GM12878 (cell line): ENCODE measurements around the gene GID8. TPM values are rescaled to one million over a fixed set of nuclear protein-coding genes. Genes with fewer than 3 reads are reported as not detected.
A peak's percentile ranks its signal among the peaks of the same experiment; 100 is the strongest.

Source experiments
- ATAC-seq: fragments of 200-7000 bp; cut with Tn5 transposase; 3 replicates; pipeline ENCODE4 v1.9.1; 2020; ENCODE audit warnings: mild to moderate bottlenecking, moderate library complexity
- BruUV-seq: library from RNA; stranded (reverse); fragments of 400-500 nt; replicated peaks from 2 replicates; lab custom pipeline; 2021; lab: Mats Ljungman, UMichigan
- CTCF ChIA-PET: fragments of 300-600 bp; sonication (Branson Sonifier 250); formaldehyde crosslinking; extraction: SDS; loops from one replicate; lab custom pipeline; 2021; ENCODE audit warnings: inconsistent platforms; lab: Yijun Ruan, JAX
- POLR2A ChIA-PET: fragments of 350-600 bp; formaldehyde crosslinking; extraction: SDS; loops from one replicate; lab custom pipeline; 2021; ENCODE audit warnings: inconsistent platforms; lab: Charles Lee
- RAD21 ChIA-PET: fragments of 300-600 bp; sonication (Branson Sonifier 250); formaldehyde crosslinking; loops from one replicate; lab custom pipeline; 2023; ENCODE audit warnings: antibody characterized with exemption; ENCODE audit not compliant: unreplicated experiment; lab: Charles Lee
- SMC1A ChIA-PET: fragments of 300-600 bp; sonication (Branson Sonifier 250); formaldehyde crosslinking; loops from one replicate; lab custom pipeline; 2023; ENCODE audit not compliant: unreplicated experiment, uncharacterized antibody; lab: Charles Lee
- DNase-seq: peaks from one replicate; pipeline ENCODE4 v3.0.0-alpha.2; 2011; ENCODE audit warnings: low read depth, low spot score
- FAIRE-seq: peaks from 3 replicates; lab custom pipeline; 2011; peaks lifted over from hg19 to GRCh38; lab: Jason Lieb, UNC
- H2AFZ ChIP-seq: 2 replicates; pipeline ENCODE4 v1.6.0; 2011; ENCODE audit warnings: low read depth, low read length, control low read depth; ENCODE audit not compliant: control insufficient read depth
- H3K27ac ChIP-seq: 2 replicates; pipeline ENCODE4 v1.5.1; 2011; ENCODE audit warnings: control low read depth; ENCODE audit not compliant: control insufficient read depth, insufficient read depth
- H3K27me3 ChIP-seq, 2 experiments: replicated peaks in 1 of 2; 2 replicates each; pipeline versions ENCODE4 v1.6.0 to v1.6.1; 2011; ENCODE audit warnings: low read length in 1 of 2; ENCODE audit not compliant: control insufficient read depth in 2 of 2, insufficient read depth in 2 of 2
- H3K36me3 ChIP-seq, 2 experiments: 2 replicates each; pipeline ENCODE4 v1.5.1; 2011; ENCODE audit warnings: low read length in 1 of 2; ENCODE audit not compliant: control insufficient read depth in 2 of 2, insufficient read depth in 2 of 2
- H3K4me1 ChIP-seq: 2 replicates; pipeline ENCODE4 v1.6.1; 2011; ENCODE audit warnings: mild to moderate bottlenecking, low read length, moderate library complexity, mixed read lengths; ENCODE audit not compliant: control insufficient read depth, insufficient read depth
- H3K4me2 ChIP-seq: 2 replicates; pipeline ENCODE4 v1.6.0; 2011; ENCODE audit warnings: control low read depth; ENCODE audit not compliant: control insufficient read depth, insufficient read depth
- H3K4me3 ChIP-seq: fragments of 200-600 bp; sonication (generic); 2 replicates; pipeline ENCODE4 v1.5.1; 2016
- H3K79me2 ChIP-seq: 2 replicates; pipeline ENCODE4 v1.6.0; 2011; ENCODE audit warnings: low read length; ENCODE audit not compliant: control insufficient read depth, insufficient read depth
- H3K9ac ChIP-seq: 2 replicates; pipeline ENCODE4 v1.8.0; 2011; ENCODE audit warnings: low read length, control low read depth, mixed read lengths; ENCODE audit not compliant: control insufficient read depth, insufficient read depth
- H3K9me3 ChIP-seq: replicated peaks from 3 replicates; pipeline ENCODE4 v1.5.1; 2011; ENCODE audit warnings: mild to moderate bottlenecking, low read length; ENCODE audit not compliant: control insufficient read depth, insufficient read depth
- H4K20me1 ChIP-seq: 2 replicates; pipeline ENCODE4 v1.6.0; 2011; ENCODE audit not compliant: control insufficient read depth, insufficient read depth
- BCL11A ChIP-seq: IDR thresholded peaks from 2 replicates; pipeline ENCODE4 v1.6.1; 2011; ENCODE audit warnings: low read depth, low read length
- CBFB ChIP-seq: IDR thresholded peaks from 2 replicates; pipeline ENCODE4 v1.6.1; 2016; ENCODE audit warnings: antibody characterized with exemption, low read depth
- CUX1 ChIP-seq: IDR thresholded peaks from 2 replicates; pipeline ENCODE4 v1.6.1; 2012; ENCODE audit warnings: improper control_type of control experiment, low read depth, low read length; ENCODE audit not compliant: insufficient replicate concordance
- ETV6 ChIP-seq, 2 experiments: fragments of 450-650 bp in 1 of 2; IDR thresholded peaks in 1 of 2; conservative IDR thresholded peaks in 1 of 2; 2 replicates each; pipeline ENCODE4 v1.6.1; 2014; ENCODE audit warnings: antibody characterized with exemption in 1 of 2, borderline replicate concordance in 1 of 2, low read depth in 1 of 2, mild to moderate bottlenecking in 1 of 2, moderate library complexity in 1 of 2
- FOS ChIP-seq: IDR thresholded peaks from 3 replicates; pipeline ENCODE4 v1.6.1; 2011; ENCODE audit warnings: borderline replicate concordance; ENCODE audit not compliant: insufficient read length; ENCODE audit errors: extremely low read depth
- GATAD2B ChIP-seq: fragments of 450-650 bp; conservative IDR thresholded peaks from 2 replicates; pipeline ENCODE4 v1.6.1; 2017; ENCODE audit warnings: low read depth, mild to moderate bottlenecking, moderate library complexity
- IRF5 ChIP-seq: fragments of 450-650 bp; IDR thresholded peaks from 2 replicates; pipeline ENCODE4 v1.6.1; 2017; ENCODE audit warnings: borderline replicate concordance
- MTA2 ChIP-seq: fragments of 450-650 bp; IDR thresholded peaks from 2 replicates; pipeline ENCODE4 v1.6.1; 2016; ENCODE audit warnings: low read depth, mild to moderate bottlenecking, moderate library complexity
- NFIC ChIP-seq: IDR thresholded peaks from 2 replicates; pipeline ENCODE4 v1.6.1; 2012; ENCODE audit warnings: low read depth, mild to moderate bottlenecking, inconsistent platforms, low read length, moderate library complexity
- SMAD1 ChIP-seq: fragments of 450-650 bp; IDR thresholded peaks from 2 replicates; pipeline ENCODE4 v1.6.1; 2018; ENCODE audit warnings: mild to moderate bottlenecking, low read depth; ENCODE audit not compliant: partially characterized antibody
- WGBS: methylation state at CpG from one replicate; pipeline ENCODE4 v1.1.6; 2016; ENCODE audit warnings: low lambda C conversion rate; ENCODE audit not compliant: insufficient replicate concordance, insufficient coverage; ENCODE audit errors: missing lambda C conversion rate; 5-methylcytosine and 5-hydroxymethylcytosine counted together
- in situ Hi-C: fragments of 300-500 bp; cut with MboI; formaldehyde crosslinking; loops from 9 replicates; pipeline ENCODE4 v1.14.3; 2018; ENCODE audit warnings: mixed read lengths
- intact Hi-C: fragments of 100-400 bp; cut with micrococcal nuclease; formaldehyde crosslinking; loops from one replicate; pipeline ENCODE4 v1.14.2; 2022; ENCODE audit not compliant: unreplicated experiment
- polyA plus RNA-seq, 11 experiments: library from polyadenylated mRNA; depleted of rRNA in 4 of 11; unstranded in 6 of 11; stranded (reverse) in 5 of 11; fragments of >200 nt; fragmentation: Nextera tagmentation in 4 of 11; fragmentation: Illumina TruSeq in 1 of 11; extraction: Ambion mirVana in 4 of 11; extraction: Trizol in 1 of 11; gene quantifications; 1 replicate in 1 of 11; 2 replicates in 10 of 11; pipeline versions ENCODE4 v1.2.1 to v1.2.3, GENCODE V29; 2011 to 2016; ENCODE audit warnings: inconsistent platforms in 2 of 11, missing spikeins in 2 of 11, low read depth in 1 of 11
- total RNA-seq, 4 experiments: library from RNA; depleted of rRNA in 3 of 4; stranded (reverse); fragments of >200 nt in 3 of 4; fragmentation: Illumina TruSeq in 1 of 4; extraction: Trizol in 1 of 4; gene quantifications; 2 replicates each; pipeline versions ENCODE4 v1.2.1 to v1.2.3, GENCODE V29; 2013 to 2021

GID8 gene
- total and polyA plus RNA-seq, 10 of the 15 experiments (the other 5 are each of a cell fraction or from before 2014, with no cell fraction given) = 12.0 to 33.8 (median 22.2) TPM

GRCh38 chr20:62977613-62978560 lies 39.9 kb downstream of the GID8 start:
- Histone ChIP-seq H3K9ac (peak overlapping the region; percentile 41; the same call in 1 of the 2 replicates), H3K4me3 (peak overlapping the region; percentile 49; the same call in 1 of the 2 replicates)
- in situ Hi-C loops = loop anchor here (5.0 kb wide), 1 partner anchor 34 kb away; no protein-coding TSS in a partner anchor
- TF ChIP-seq MTA2 (peak; percentile 94), CBFB (peak; percentile 88), SMAD1 (peak; percentile 17), NFIC (peak; percentile 52; the same call in 1 of the 2 replicates), GATAD2B (peak; percentile 100), IRF5 (no peak), FOS (no peak), ETV6 (conservative IDR thresholded peaks at IDR 0.05 in 1 of 2, IDR thresholded peaks at IDR 0.05 in 1 of 2; ENCODE audit: borderline replicate concordance in 1 of 2, low read depth in 1 of 2) (peak in 1 of 2 experiments; percentile 58; a peak in 1 of 4 replicates), BCL11A (peak; percentile 87), CUX1 (peak; percentile 7)

More at GRCh38 chr20:62977613-62978560, 39.9 kb downstream of the GID8 start:
- intact Hi-C loops = loop anchor here (1.0 kb wide), 1 partner anchor 31 kb away; no protein-coding TSS in a partner anchor
- no peaks in the 10 kb centered on the region for H3K79me2 ChIP-seq
- peak overlapping the region; percentile 37 for H2AFZ ChIP-seq
- BruUV-seq = TSS peak; percentile 94
- CTCF ChIA-PET = interaction anchor here (1.9 to 2.2 kb wide), 2 partner anchors 24 to 34 kb away, joined by 9 to 28 read pairs; no protein-coding TSS in a partner anchor
- H3K4me1 ChIP-seq = peaks cover 30% of the 10 kb centered on the region
- peak; percentile 81 for ATAC-seq
- POLR2A ChIA-PET = interaction anchor here (0.9 to 5.3 kb wide), 12 partner anchors 10 to 59 kb away, joined by 3 to 37 read pairs (median 4); partner anchors contain the start of gene SLC17A9
- peak; percentile 31 for FAIRE-seq
- peak overlapping the region; percentile 41 for H3K27ac ChIP-seq
- H3K9me3 ChIP-seq = no peaks in the 10 kb centered on the region
- peak overlapping the region; percentile 95 for H3K4me2 ChIP-seq
- H3K36me3 ChIP-seq = no peaks in the 10 kb centered on the region
- SMC1A ChIA-PET = interaction anchor here (0.6 to 1.7 kb wide), 3 partner anchors 24 to 155 kb away, joined by 3 to 12 read pairs (median 3); partner anchors contain the start of gene SLC17A9
- peaks cover 6% of the 10 kb centered on the region; the same call in 1 of the 2 replicates for H4K20me1 ChIP-seq
- RAD21 ChIA-PET = interaction anchor here (0.8 to 2.8 kb wide), 5 partner anchors 8 to 64 kb away, joined by 3 to 19 read pairs (median 4); no protein-coding TSS in a partner anchor
- WGBS = 2% methylated on average over 38 of the region's 38 CpGs
- H3K27me3 ChIP-seq = peaks cover 0 to 16% of the 10 kb centered on the region in 2 experiments; a peak in 2 of 4 replicates
- DNase-seq = peak; percentile 71
